Right atrium auricular region (tissue), 2 donors: Measurements from ENCODE around the gene NLN. TPM values are rescaled to one million over a fixed set of nuclear protein-coding genes. Genes with fewer than 3 reads are reported as not detected.

Experiments
- DNase-seq: peaks from one replicate; pipeline ENCODE4 v3.0.0-alpha.2; 2019; ENCODE audit warnings: low spot score
- H3K27ac ChIP-seq, 2 donors: fragments of 200-600 bp; sonication (generic); 1 replicate in 1 of 2; 2 replicates in 1 of 2; pipeline ENCODE4 v1.5.1; 2016 to 2019
- H3K27me3 ChIP-seq, 2 donors: fragments of 200-600 bp; sonication (generic); one replicate each; pipeline versions ENCODE4 v1.5.1 to v1.6.0; 2017 to 2019
- H3K36me3 ChIP-seq: fragments of 200-600 bp; sonication (generic); one replicate; pipeline ENCODE4 v1.5.1; 2016
- H3K4me1 ChIP-seq, 2 donors: fragments of 200-600 bp; sonication (generic); one replicate each; pipeline versions ENCODE4 v1.5.1 to v1.6.0; 2017 to 2019
- H3K4me3 ChIP-seq, 2 donors: fragments of 200-600 bp; sonication (generic); 1 replicate in 1 of 2; 2 replicates in 1 of 2; pipeline ENCODE4 v1.5.1; 2017 to 2019; ENCODE audit warnings: mild to moderate bottlenecking in 1 of 2, moderate library complexity in 1 of 2
- H3K9me3 ChIP-seq, 2 donors: fragments of 200-600 bp; sonication (generic); one replicate each; pipeline ENCODE4 v1.5.1; 2019
- CTCF ChIP-seq, 2 donors: fragments of 200-600 bp; sonication (generic); IDR thresholded peaks; one replicate each; pipeline ENCODE4 v1.5.1; 2019; ENCODE audit warnings: antibody characterized with exemption in 2 of 2
- total RNA-seq, 2 donors: library from RNA; depleted of rRNA; stranded (reverse); fragments of >200 nt; gene quantifications; one replicate each; pipeline ENCODE4 v1.1.0, GENCODE V29; 2016

NLN gene
- total RNA-seq, 2 donors from 2014 or later: 5.9 to 7.2 TPM

GRCh38 chr5:65817931-65818330 lies 95.9 kb downstream of the NLN start:
- no peak for TF ChIP-seq CTCF (IDR thresholded peaks at IDR 0.05)
- H3K9me3 ChIP-seq: no peaks in the 10 kb centered on the region
- no peak overlapping the region for H3K4me3 ChIP-seq
- DNase-seq: no peak
- no peak overlapping the region for H3K27ac ChIP-seq
- no peaks in the 10 kb centered on the region for H3K27me3 ChIP-seq
- H3K36me3 ChIP-seq: no peaks in the 10 kb centered on the region
- no peaks in the 10 kb centered on the region for H3K4me1 ChIP-seq

GRCh38 chr5:65818592-65818991 lies 96.6 kb downstream of the NLN start:
- no peak for TF ChIP-seq CTCF (IDR thresholded peaks at IDR 0.05)
- Histone ChIP-seq H3K27ac (no peak overlapping the region), H3K4me3 (no peak overlapping the region), H3K9me3 (no peaks in the 10 kb centered on the region), H3K4me1 (no peaks in the 10 kb centered on the region), H3K36me3 (no peaks in the 10 kb centered on the region), H3K27me3 (no peaks in the 10 kb centered on the region)
- DNase-seq: no peak

GRCh38 chr5:65819215-65819904 lies 97.4 kb downstream of the NLN start:
- no peaks in the 10 kb centered on the region for H3K4me1 ChIP-seq
- no peak overlapping the region for H3K27ac ChIP-seq
- H3K4me3 ChIP-seq: no peak overlapping the region
- no peaks in the 10 kb centered on the region for H3K27me3 ChIP-seq
- no peak for DNase-seq
- H3K9me3 ChIP-seq: no peaks in the 10 kb centered on the region
- TF ChIP-seq CTCF (IDR thresholded peaks at IDR 0.05): no peak
- H3K36me3 ChIP-seq: no peaks in the 10 kb centered on the region

- H3K4me1 ChIP-seq: no peaks in the 10 kb centered on the region
- H3K9me3 ChIP-seq: no peaks in the 10 kb centered on the region
- H3K36me3 ChIP-seq: no peaks in the 10 kb centered on the region
- H3K27me3 ChIP-seq: no peaks in the 10 kb centered on the region
- H3K4me3 ChIP-seq: no peak overlapping the region
- no peak for TF ChIP-seq CTCF (IDR thresholded peaks at IDR 0.05)
- H3K27ac ChIP-seq: no peak overlapping the region
- DNase-seq: no peak
These were observed 97.9 kb downstream of the NLN start for GRCh38 chr5:65819905-65820240.

GRCh38 chr5:65820373-65820772 lies 98.4 kb downstream of the NLN start:
- H3K4me1 ChIP-seq: no peaks in the 10 kb centered on the region
- DNase-seq: no peak
- H3K36me3 ChIP-seq: no peaks in the 10 kb centered on the region
- no peak for TF ChIP-seq CTCF (IDR thresholded peaks at IDR 0.05)
- H3K4me3 ChIP-seq: no peak overlapping the region
- no peak overlapping the region for H3K27ac ChIP-seq
- no peaks in the 10 kb centered on the region for H3K9me3 ChIP-seq
- no peaks in the 10 kb centered on the region for H3K27me3 ChIP-seq

- Histone ChIP-seq H3K27me3 (no peaks in the 10 kb centered on the region), H3K27ac (no peak overlapping the region), H3K36me3 (no peaks in the 10 kb centered on the region), H3K4me1 (no peaks in the 10 kb centered on the region), H3K9me3 (no peaks in the 10 kb centered on the region), H3K4me3 (no peak overlapping the region)
- no peak for TF ChIP-seq CTCF (IDR thresholded peaks at IDR 0.05)
- no peak for DNase-seq
These were observed 100.0 kb downstream of the NLN start for GRCh38 chr5:65821966-65822365.
